ENCODE measurements around the gene USHBP1.

The USHBP1 gene

GRCh38 chr19:17303167-17303939 is 38.8 kb upstream of the USHBP1 start, which contains the start of gene ABHD8:
ABHD8 (minus strand) TSS chr19:17303425; CDS start chr19:17301616, 1,809 bp downstream.
- H3K36me3 ChIP-seq (ENCODE audit: control insufficient read depth in 1 of 2, insufficient read depth in 2 of 2, low read length in 2 of 2) = peaks cover 11 to 16% of the 10 kb centered on the region in 2 experiments
- peak within 1 kb of the TSS; percentile 73 for H2AK5ac ChIP-seq (ENCODE audit: low read length)
- peaks cover 11% of the 10 kb centered on the region for H3K79me2 ChIP-seq (ENCODE audit: control insufficient read depth, insufficient read depth, low read length, poor library complexity)
- H3K14ac ChIP-seq (ENCODE audit: low read length) = peak within 1 kb of the TSS; percentile 87
- H4K12ac ChIP-seq (ENCODE audit: low read depth, low read length) = peak within 1 kb of the TSS; percentile 90
- peak within 1 kb of the TSS; percentile 68 for H2BK5ac ChIP-seq (ENCODE audit: low read depth, low read length, poor library complexity)
- no peaks in the 10 kb centered on the region for H3K9me3 ChIP-seq (ENCODE audit: insufficient read depth, low read depth, low read length)
- H3K4me1 ChIP-seq (ENCODE audit: control insufficient read depth in 1 of 2, insufficient read depth in 2 of 2, low read length in 2 of 2) = peaks cover 23 to 32% of the 10 kb centered on the region in 2 experiments
- H4K8ac ChIP-seq (ENCODE audit: low read depth, low read length) = peak within 1 kb of the TSS; percentile 92
- peaks cover 24% of the 10 kb centered on the region for H3K79me1 ChIP-seq (ENCODE audit: low read length)
- peak; percentile 97 to 98 for DNase-seq
- peak within 1 kb of the TSS; percentile 95 for H3K4me2 ChIP-seq (ENCODE audit: low read length)
- peak within 1 kb of the TSS; percentile 64 for H2BK12ac ChIP-seq (ENCODE audit: low read length)
- peak within 1 kb of the TSS; percentile 42 for H3K27ac ChIP-seq (ENCODE audit: low read depth, low read length)
- peak within 1 kb of the TSS; percentile 67 for H2BK120ac ChIP-seq (ENCODE audit: insufficient read depth, low read length, poor library complexity)
- H3K4me3 ChIP-seq (ENCODE audit: low read depth, low read length) = peak within 1 kb of the TSS; percentile 71
- peak within 1 kb of the TSS; percentile 93 for H4K91ac ChIP-seq (ENCODE audit: low read depth, low read length)
- peak within 1 kb of the TSS; percentile 85 for H3K4ac ChIP-seq (ENCODE audit: low read depth, low read length)
- peak within 1 kb of the TSS; percentile 73 for H3K18ac ChIP-seq (ENCODE audit: low read length)
- H3K27me3 ChIP-seq (ENCODE audit: insufficient read depth, low read length) = no peaks in the 10 kb centered on the region
- WGBS (ENCODE audit: extremely low coverage, insufficient coverage, insufficient read length) = no CpG with 5 or more reads among the region's 52 CpGs
- H3K23ac ChIP-seq (ENCODE audit: low read length) = no peak within 1 kb of the TSS
- peak within 1 kb of the TSS; percentile 77 for H3K9ac ChIP-seq (ENCODE audit: low read length)
- H2AFZ ChIP-seq (ENCODE audit: insufficient read depth, low read length, poor library complexity) = peak within 1 kb of the TSS; percentile 74

GRCh38 chr19:17302391-17303166 is 38.0 kb upstream of the USHBP1 start:
- H3K36me3 ChIP-seq (ENCODE audit: control insufficient read depth in 1 of 2, insufficient read depth in 2 of 2, low read length in 2 of 2) = peaks cover 11 to 18% of the 10 kb centered on the region in 2 experiments
- H2BK12ac ChIP-seq (ENCODE audit: low read length) = peak overlapping the region; percentile 64
- H3K9ac ChIP-seq (ENCODE audit: low read length) = peak overlapping the region; percentile 77
- H3K27me3 ChIP-seq (ENCODE audit: insufficient read depth, low read length) = no peaks in the 10 kb centered on the region
- peaks cover 11% of the 10 kb centered on the region for H3K79me2 ChIP-seq (ENCODE audit: control insufficient read depth, insufficient read depth, low read length, poor library complexity)
- H3K9me3 ChIP-seq (ENCODE audit: insufficient read depth, low read depth, low read length) = no peaks in the 10 kb centered on the region
- peaks cover 19 to 27% of the 10 kb centered on the region in 2 experiments for H3K4me1 ChIP-seq (ENCODE audit: control insufficient read depth in 1 of 2, insufficient read depth in 2 of 2, low read length in 2 of 2)
- peak overlapping the region; percentile 90 for H4K12ac ChIP-seq (ENCODE audit: low read depth, low read length)
- peak overlapping the region; percentile 42 for H3K27ac ChIP-seq (ENCODE audit: low read depth, low read length)
- H3K4me2 ChIP-seq (ENCODE audit: low read length) = peak overlapping the region; percentile 95
- peak overlapping the region; percentile 74 for H2AFZ ChIP-seq (ENCODE audit: insufficient read depth, low read length, poor library complexity)
- peak overlapping the region; percentile 73 for H2AK5ac ChIP-seq (ENCODE audit: low read length)
- peak overlapping the region; percentile 73 for H3K18ac ChIP-seq (ENCODE audit: low read length)
- peak overlapping the region; percentile 68 for H2BK5ac ChIP-seq (ENCODE audit: low read depth, low read length, poor library complexity)
- peak overlapping the region; percentile 92 for H4K8ac ChIP-seq (ENCODE audit: low read depth, low read length)
- H2BK120ac ChIP-seq (ENCODE audit: insufficient read depth, low read length, poor library complexity) = peak overlapping the region; percentile 67
- WGBS (ENCODE audit: extremely low coverage, insufficient coverage, insufficient read length) = no CpG with 5 or more reads among the region's 29 CpGs
- peak overlapping the region; percentile 85 for H3K4ac ChIP-seq (ENCODE audit: low read depth, low read length)
- H4K91ac ChIP-seq (ENCODE audit: low read depth, low read length) = peak overlapping the region; percentile 93
- peak overlapping the region; percentile 71 for H3K4me3 ChIP-seq (ENCODE audit: low read depth, low read length)
- DNase-seq = peak; percentile 65 to 81
- H3K79me1 ChIP-seq (ENCODE audit: low read length) = peaks cover 24% of the 10 kb centered on the region
- H3K23ac ChIP-seq (ENCODE audit: low read length) = no peak overlapping the region
- H3K14ac ChIP-seq (ENCODE audit: low read length) = peak overlapping the region; percentile 87

DNA sequence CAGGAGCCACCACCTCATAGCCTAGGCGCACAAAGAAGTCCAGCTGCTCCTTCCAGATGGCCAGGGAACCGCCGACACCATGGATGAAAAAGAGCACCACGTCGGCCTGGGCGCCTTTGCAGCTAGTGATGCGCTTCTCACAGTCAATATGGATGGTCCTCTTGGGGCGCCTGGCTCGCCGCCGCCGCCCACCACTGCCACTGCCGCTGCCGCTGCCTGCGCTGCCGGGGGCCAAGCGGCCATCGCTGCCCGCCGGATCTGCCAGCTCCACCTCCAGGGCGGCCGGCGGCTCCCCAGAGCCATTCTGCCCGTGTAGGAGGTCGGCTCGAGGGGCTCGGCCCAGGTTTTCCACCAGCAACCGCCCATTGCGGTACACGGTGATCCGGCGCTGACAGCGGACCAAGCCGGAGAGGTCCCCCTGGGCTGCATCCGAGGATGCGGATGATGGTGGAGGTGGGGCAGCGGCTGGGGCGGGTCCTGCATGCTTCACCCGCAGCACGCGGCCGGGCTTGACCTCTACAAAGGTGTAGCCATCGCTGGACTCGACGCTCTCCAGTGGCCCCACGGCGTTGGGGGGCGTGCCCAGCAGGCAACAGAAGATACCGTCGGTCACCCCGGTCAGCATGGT is 36.6 kb upstream of the USHBP1 start:
- Histone ChIP-seq H3K4me2 (ENCODE audit: low read length) (no peak overlapping the region), H3K36me3 (ENCODE audit: control insufficient read depth in 1 of 2, insufficient read depth in 2 of 2, low read length in 2 of 2) (peaks cover 11 to 18% of the 10 kb centered on the region in 2 experiments), H4K12ac (ENCODE audit: low read depth, low read length) (no peak overlapping the region), H3K9me3 (ENCODE audit: insufficient read depth, low read depth, low read length) (no peaks in the 10 kb centered on the region), H3K14ac (ENCODE audit: low read length) (no peak overlapping the region), H3K18ac (ENCODE audit: low read length) (no peak overlapping the region), H3K4me3 (ENCODE audit: low read depth, low read length) (peak overlapping the region; percentile 21), H2BK12ac (ENCODE audit: low read length) (no peak overlapping the region), H3K27me3 (ENCODE audit: insufficient read depth, low read length) (no peaks in the 10 kb centered on the region), H3K27ac (ENCODE audit: low read depth, low read length) (no peak overlapping the region), H2BK120ac (ENCODE audit: insufficient read depth, low read length, poor library complexity) (no peak overlapping the region), H3K79me2 (ENCODE audit: control insufficient read depth, insufficient read depth, low read length, poor library complexity) (peaks cover 8% of the 10 kb centered on the region), H3K23ac (ENCODE audit: low read length) (no peak overlapping the region), H2AFZ (ENCODE audit: insufficient read depth, low read length, poor library complexity) (no peak overlapping the region), H4K8ac (ENCODE audit: low read depth, low read length) (no peak overlapping the region), H2AK5ac (ENCODE audit: low read length) (no peak overlapping the region), H2BK5ac (ENCODE audit: low read depth, low read length, poor library complexity) (no peak overlapping the region), H3K9ac (ENCODE audit: low read length) (no peak overlapping the region), H3K4ac (ENCODE audit: low read depth, low read length) (no peak overlapping the region), H3K4me1 (ENCODE audit: control insufficient read depth in 1 of 2, insufficient read depth in 2 of 2, low read length in 2 of 2) (peaks cover 16 to 28% of the 10 kb centered on the region in 2 experiments), H3K79me1 (ENCODE audit: low read length) (peaks cover 23% of the 10 kb centered on the region), H4K91ac (ENCODE audit: low read depth, low read length) (no peak overlapping the region)
- WGBS (ENCODE audit: extremely low coverage, insufficient coverage, insufficient read length) = no CpG with 5 or more reads among the region's 51 CpGs
- DNase-seq = no peak

- Histone ChIP-seq H4K91ac (ENCODE audit: low read depth, low read length) (no peak overlapping the region), H3K4me3 (ENCODE audit: low read depth, low read length) (no peak overlapping the region), H3K9ac (ENCODE audit: low read length) (no peak overlapping the region), H2AFZ (ENCODE audit: insufficient read depth, low read length, poor library complexity) (no peak overlapping the region), H3K79me2 (ENCODE audit: control insufficient read depth, insufficient read depth, low read length, poor library complexity) (no peaks in the 10 kb centered on the region), H3K9me3 (ENCODE audit: insufficient read depth, low read depth, low read length) (peaks cover 4% of the 10 kb centered on the region), H3K4me2 (ENCODE audit: low read length) (no peak overlapping the region), H3K4ac (ENCODE audit: low read depth, low read length) (no peak overlapping the region), H2BK120ac (ENCODE audit: insufficient read depth, low read length, poor library complexity) (no peak overlapping the region), H2BK5ac (ENCODE audit: low read depth, low read length, poor library complexity) (no peak overlapping the region), H4K8ac (ENCODE audit: low read depth, low read length) (no peak overlapping the region), H3K27ac (ENCODE audit: low read depth, low read length) (no peak overlapping the region), H3K18ac (ENCODE audit: low read length) (no peak overlapping the region), H2BK12ac (ENCODE audit: low read length) (no peak overlapping the region), H2AK5ac (ENCODE audit: low read length) (no peak overlapping the region), H3K27me3 (ENCODE audit: insufficient read depth, low read length) (no peaks in the 10 kb centered on the region), H3K23ac (ENCODE audit: low read length) (no peak overlapping the region), H3K14ac (ENCODE audit: low read length) (no peak overlapping the region), H4K12ac (ENCODE audit: low read depth, low read length) (no peak overlapping the region), H3K79me1 (ENCODE audit: low read length) (peaks cover 10% of the 10 kb centered on the region), H3K36me3 (ENCODE audit: control insufficient read depth in 1 of 2, insufficient read depth in 2 of 2, low read length in 2 of 2) (peaks cover 21 to 27% of the 10 kb centered on the region in 2 experiments), H3K4me1 (ENCODE audit: control insufficient read depth in 1 of 2, insufficient read depth in 2 of 2, low read length in 2 of 2) (peaks cover 4 to 11% of the 10 kb centered on the region in 2 experiments)
- no CpG with 5 or more reads among the region's 6 CpGs for WGBS (ENCODE audit: extremely low coverage, insufficient coverage, insufficient read length)
- DNase-seq = peak; percentile 92 to 94
Observed at GRCh38 chr19:17296976-17297375, 32.4 kb upstream of the USHBP1 start.
